KG1 (cell line): Measurements from ENCODE around the gene TMEM225B.
"Not testable (repeated sequence)": the region's sequence is repeated elsewhere in the genome, so short reads cannot be mapped to it uniquely, and the experiment has no call there.

ENCODE experiments used
- DNase-seq: peaks from one replicate; lab custom pipeline; 2025; lab: John Stamatoyannopoulos, UW

Gene TMEM225B

GRCh38 chr7:99579281-99579955 lies 18.6 kb upstream of the TMEM225B start:
- DNase-seq, result no peak

GRCh38 chr7:99579956-99580777 lies 17.9 kb upstream of the TMEM225B start:
- DNase-seq, result no peak

- DNase-seq, result not testable (repeated sequence)
Observed at GRCh38 chr7:99580778-99581332, 17.2 kb upstream of the TMEM225B start.

DNA sequence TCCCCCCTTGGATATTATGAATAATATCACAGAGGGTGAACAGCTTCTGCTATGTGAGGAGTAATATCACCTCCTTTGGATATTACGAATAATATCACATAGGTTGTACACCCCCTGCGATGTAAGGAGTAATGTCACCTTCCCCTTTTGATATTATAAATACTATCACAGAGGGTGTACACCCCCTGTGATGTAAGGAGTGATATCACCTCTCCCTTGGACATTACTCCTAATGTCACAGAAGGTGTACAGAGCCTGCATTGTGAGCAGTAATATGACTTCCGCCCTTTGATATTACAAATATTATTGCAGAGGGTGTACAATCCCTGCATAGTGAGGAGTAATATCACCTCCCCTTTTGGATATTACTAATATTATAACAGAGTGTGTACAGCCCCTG lies 9.2 kb upstream of the TMEM225B start:
- DNase-seq, result no peak

- DNase-seq, result no peak
Observed at GRCh38 chr7:99594948-99595745, 2.9 kb upstream of the TMEM225B start.

- no peak for DNase-seq
Observed at GRCh38 chr7:99596408-99596955, 1.6 kb upstream of the TMEM225B start.

DNA sequence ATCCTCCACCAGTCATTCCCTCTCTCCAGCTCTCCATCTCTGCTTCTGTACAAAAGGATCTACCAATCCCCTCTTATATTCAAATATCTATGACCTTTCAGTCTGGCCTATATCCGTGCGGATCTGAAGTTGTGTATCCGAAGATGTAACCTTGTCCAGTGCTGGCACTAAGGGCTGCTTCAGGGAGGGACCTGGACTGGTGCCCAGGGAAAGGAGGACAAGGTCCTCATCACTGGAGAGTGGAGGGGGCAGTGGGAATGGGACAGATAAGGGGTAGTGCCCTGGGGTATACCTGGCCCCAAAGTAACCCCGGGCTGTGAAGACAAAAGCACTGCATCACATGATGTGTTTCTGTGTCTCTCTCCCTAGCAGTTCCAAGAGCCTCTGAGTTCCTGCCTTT lies 1.8 kb downstream of the TMEM225B start:
- DNase-seq, result no peak

GRCh38 chr7:99601656-99602310 lies 3.7 kb downstream of the TMEM225B start:
- DNase-seq, result no peak

GRCh38 chr7:99605527-99605926 lies 7.5 kb downstream of the TMEM225B start:
- no peak for DNase-seq

DNA sequence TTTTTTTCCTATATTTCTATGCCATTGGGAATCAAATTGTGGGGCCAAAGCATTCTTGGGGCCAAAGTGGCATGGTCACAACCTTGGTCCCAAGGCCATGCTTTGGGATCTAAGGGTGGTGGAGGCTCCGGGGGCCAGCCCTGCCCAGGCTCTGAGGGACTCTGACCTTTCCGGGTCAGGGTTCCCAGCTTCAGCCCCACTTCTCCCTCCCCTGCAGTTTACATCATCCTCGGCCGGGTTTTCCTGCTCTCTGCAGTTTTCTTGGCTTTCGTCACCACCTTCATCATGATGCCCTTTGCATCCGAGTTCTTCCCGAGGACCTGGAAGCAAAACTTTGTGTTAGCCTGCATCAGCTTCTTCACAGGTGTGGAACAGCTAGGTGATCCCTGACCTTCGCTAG lies 8.5 kb downstream of the TMEM225B start:
- DNase-seq, result no peak

DNA sequence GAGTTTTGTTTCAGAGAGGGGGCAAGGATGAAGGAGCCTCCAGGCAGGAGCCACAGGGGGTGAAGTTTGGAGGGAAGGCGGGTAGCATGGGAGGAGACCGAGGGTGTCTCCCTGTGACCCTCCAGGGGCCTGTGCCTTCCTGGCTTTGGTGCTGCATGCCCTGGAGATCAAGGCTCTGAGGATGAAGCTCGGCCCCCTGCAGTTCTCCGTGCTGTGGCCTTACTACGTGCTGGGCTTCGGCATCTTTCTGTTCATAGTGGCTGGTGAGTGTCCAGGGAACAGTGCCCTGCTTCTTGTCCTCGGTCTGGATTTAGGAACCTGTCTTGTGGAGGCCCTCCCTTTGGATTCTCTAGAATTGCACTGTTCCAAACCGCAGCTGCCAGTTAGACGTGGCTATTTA lies 9.5 kb downstream of the TMEM225B start:
- DNase-seq, result no peak

- no peak for DNase-seq
Observed at GRCh38 chr7:99614495-99614894, 16.4 kb downstream of the TMEM225B start.

DNA sequence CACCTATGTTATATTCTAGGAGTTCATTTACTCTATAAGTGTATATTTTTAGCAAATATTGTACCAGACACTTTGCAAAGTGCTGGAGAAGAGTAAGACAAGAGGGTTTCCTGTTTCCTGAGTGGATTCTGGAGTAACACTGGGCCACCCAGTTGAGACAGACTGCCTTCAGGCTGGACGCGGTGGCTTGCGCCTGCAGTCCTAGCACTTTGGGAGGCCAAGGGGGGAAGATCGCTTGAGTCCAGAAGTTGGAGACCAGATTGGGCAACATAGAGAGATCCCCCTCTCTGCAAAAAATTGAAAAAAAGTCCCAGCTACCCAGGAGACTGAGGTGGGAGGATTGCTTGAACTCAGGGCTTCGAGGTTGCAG lies 17.9 kb downstream of the TMEM225B start:
- DNase-seq, result no peak

GRCh38 chr7:99616359-99617191 lies 18.5 kb downstream of the TMEM225B start, which contains the start of gene ZSCAN25:
Gene ZSCAN25 (plus strand): TSS chr7:99616946. CDS start chr7:99619607, 2,661 bp downstream.
- DNase-seq, result peak; percentile 32

DNA sequence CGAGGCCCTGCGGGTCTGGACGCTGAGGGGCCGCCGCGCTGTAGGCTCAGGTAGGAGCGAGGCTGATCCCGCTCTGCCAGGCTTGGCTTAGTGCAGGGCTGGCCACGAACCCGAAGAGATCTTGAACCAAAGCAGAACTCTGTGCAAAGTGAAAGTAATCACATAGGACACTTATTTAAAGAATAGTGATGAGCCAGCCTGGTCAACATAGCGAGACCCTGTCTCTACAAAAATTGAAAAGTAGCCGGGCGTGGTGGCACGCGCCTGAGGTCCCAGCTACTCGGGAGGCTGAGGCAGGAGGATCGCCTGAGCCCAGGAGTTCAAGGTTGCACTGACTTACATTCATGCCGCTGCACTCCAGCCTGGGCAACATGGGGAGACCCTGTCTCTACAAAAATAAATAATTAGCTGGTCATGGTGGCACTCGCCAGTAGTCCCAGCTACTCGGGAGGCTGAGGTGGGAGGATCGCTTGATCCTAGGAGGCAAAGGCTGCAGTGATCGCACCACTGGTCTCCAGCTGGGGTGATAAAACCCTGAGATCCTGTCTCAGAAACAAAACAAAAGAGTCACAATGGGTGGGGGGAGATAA lies 19.2 kb downstream of the TMEM225B start:
- no peak for DNase-seq

GRCh38 chr7:99618726-99619125 lies 20.7 kb downstream of the TMEM225B start:
- no peak for DNase-seq

- DNase-seq, result no peak
Observed at GRCh38 chr7:99619571-99620130, 21.6 kb downstream of the TMEM225B start.

GRCh38 chr7:99621271-99621670 lies 23.2 kb downstream of the TMEM225B start:
- DNase-seq, result no peak

GRCh38 chr7:99622596-99622995 lies 24.5 kb downstream of the TMEM225B start:
- no peak for DNase-seq
